Activated CD4-positive, alpha-beta T cell treated with anti-CD3 and anti-CD28 coated beads, Interleukin-2, amount 50 U/mL, for 24 hours (primary cell): ENCODE measurements around the gene ARPC1B.
A peak's percentile ranks its signal among the peaks of the same experiment; 100 is the strongest.
"Not testable (repeated sequence)": the region's sequence is repeated elsewhere in the genome, so short reads cannot be mapped to it uniquely, and the experiment has no call there.

Source experiments
- DNase-seq, 2 donors: peaks; one replicate each; pipeline ENCODE4 v3.0.0-alpha.2; 2020; ENCODE audit warnings: low read depth in 1 of 2, low spot score in 1 of 2

ARPC1B gene

DNA sequence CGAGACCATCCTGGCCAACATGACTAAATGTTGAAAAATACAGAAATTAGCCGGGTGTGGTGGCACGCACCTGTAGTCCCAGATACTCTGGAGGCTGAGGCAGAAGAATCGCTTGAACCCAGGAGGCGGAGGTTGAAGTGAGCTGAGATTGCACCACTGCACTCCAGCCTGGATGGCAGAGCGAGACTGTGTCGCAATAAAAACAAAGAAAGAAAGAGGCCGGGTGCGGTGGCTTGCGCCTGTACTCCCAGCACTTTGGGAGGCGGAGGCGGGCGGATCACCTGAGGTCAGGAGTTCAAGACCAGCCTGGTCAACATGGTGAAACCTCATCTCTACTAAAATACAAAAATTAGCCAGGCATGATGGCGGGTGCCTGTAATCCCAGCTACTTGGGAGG is 12.7 kb downstream of the ARPC1B start:
- not testable (repeated sequence) for DNase-seq

DNA sequence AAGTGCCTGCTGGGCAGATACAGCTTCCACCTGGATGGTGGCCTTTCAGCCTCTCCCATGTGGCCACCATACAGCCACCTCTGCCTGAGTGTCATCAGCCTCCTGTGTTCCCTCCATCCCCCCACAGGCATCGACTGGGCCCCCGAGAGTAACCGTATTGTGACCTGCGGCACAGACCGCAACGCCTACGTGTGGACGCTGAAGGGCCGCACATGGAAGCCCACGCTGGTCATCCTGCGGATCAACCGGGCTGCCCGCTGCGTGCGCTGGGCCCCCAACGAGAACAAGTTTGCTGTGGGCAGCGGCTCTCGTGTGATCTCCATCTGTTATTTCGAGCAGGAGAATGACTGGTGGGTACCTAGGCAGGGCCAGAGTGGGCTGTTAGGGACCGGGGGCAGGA is 13.4 kb downstream of the ARPC1B start:
- DNase-seq, result no peak

DNA sequence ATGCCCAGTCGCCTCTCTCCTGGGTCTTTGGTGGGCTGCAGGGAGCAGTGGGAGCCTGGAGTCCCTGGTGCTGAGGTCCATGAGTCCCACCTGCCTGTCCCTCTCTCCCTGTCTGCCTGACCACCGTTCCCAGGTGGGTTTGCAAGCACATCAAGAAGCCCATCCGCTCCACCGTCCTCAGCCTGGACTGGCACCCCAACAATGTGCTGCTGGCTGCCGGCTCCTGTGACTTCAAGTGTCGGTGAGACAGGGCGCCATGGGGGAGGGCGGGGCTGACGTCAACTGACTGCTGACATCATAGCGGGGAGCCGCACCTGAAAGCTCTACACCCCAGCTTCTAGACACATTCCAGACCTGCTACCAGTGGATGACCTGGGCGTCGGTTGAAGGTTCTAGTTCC is 15.2 kb downstream of the ARPC1B start:
- DNase-seq, result no peak

DNA sequence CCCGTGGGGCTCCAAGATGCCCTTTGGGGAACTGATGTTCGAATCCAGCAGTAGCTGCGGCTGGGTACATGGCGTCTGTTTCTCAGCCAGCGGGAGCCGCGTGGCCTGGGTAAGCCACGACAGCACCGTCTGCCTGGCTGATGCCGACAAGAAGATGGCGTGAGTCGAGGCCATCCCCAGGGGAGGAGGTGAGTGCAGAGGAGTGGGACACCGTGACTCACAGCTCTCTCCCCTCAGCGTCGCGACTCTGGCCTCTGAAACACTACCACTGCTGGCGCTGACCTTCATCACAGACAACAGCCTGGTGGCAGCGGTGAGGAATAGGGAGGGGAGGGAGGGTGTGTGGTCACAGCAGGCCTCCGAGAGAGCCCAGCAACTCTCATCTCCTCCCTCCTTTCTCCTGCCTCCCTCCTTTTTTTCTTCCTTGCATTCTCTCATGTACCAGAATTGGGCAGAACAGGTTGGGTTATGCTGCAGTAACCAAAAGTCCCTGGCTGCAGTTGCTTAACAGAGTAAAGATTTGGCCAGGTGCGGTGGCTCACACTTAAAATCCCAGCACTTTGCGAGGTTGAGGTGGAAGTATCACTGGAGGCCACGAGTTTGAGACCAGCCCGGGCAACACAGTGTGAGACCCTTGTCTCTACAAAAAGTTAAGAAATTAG is 16.5 kb downstream of the ARPC1B start:
- DNase-seq, result no peak

DNA sequence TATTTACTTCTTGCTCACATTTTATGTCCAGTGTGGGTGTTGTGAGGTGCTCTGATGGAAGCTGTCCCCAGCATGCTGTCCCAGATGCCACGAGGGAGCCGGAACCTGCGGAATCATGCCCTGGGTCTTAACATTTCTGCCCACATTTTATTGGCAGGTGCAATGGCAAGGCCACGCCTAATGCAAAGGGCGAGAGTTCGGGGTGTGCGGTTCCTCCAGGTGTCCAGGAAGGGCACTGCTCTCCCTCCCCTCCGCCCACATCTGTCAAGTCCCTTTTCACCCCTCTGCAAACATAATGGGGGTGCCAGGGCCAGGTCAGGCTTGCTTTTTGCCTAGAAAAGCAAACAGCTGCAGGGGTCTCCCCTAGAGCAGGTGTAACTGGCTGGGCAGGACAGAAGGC is 17.5 kb downstream of the ARPC1B start:
- no peak for DNase-seq

DNA sequence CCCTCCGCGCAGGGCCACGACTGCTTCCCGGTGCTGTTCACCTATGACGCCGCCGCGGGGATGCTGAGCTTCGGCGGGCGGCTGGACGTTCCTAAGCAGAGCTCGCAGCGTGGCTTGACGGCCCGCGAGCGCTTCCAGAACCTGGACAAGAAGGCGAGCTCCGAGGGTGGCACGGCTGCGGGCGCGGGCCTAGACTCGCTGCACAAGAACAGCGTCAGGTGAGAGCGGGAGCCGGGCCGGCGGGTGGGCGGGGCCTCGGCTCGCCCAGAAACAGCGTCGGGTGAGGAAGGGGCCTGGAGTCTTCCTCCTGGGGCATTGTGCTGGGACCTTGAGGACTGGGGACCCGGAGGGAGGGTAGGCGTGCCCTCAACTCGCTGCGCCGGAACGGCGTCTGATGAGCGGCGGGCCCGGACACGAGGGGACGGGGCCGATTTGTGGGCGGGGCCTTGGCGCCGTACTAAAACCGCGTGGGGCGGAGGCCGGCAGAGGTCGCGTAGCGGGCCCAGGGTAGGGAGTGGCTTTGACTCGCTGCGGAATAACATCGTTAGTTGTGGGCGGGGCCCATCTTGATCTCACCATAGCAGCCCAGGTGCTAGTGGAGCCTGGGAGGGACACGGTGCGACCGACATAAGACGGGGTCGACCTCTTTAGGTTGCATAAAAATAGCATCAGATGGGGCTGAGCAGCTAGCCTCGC is 18.3 kb downstream of the ARPC1B start:
- DNase-seq, result peak; percentile 57 to 60

DNA sequence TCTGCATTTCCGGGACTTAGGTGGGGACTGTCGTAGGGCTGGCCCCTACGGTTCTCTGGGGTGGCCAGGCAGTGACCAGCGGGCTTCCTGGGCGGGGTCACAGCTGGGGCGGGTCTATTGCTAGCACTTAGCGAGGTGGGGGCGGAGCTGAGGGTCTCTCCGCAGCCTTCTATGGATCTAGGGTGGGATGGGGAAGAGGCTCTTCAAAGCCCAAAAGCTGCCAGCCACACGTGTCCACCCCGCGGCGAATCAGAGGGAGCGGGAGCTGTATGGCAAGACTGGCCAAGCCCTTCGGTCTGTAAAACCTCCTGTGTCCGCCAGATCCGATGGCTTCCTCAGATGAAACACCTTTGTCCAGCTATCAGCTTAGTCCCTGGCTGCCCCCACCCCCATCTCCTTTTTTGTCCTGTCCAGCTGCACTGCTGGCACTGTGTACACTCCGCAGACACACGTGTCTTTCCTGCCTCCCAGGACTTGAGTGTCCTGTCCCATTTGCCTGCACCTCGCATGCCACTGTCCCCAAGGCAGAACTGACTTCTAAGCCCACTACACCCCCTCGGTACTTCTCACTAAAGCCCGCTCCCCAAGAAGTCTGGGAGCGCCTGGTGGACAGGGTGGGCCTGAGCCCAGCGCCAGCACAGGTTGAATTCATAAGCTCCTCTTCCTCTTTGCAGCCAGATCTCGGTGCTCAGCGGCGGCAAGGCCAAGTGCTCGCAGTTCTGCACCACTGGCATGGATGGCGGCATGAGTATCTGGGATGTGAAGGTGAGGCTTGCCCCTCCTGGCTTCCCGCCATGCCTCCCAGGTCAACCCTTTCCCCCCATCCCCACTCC is 19.0 kb downstream of the ARPC1B start:
- DNase-seq, result no peak

DNA sequence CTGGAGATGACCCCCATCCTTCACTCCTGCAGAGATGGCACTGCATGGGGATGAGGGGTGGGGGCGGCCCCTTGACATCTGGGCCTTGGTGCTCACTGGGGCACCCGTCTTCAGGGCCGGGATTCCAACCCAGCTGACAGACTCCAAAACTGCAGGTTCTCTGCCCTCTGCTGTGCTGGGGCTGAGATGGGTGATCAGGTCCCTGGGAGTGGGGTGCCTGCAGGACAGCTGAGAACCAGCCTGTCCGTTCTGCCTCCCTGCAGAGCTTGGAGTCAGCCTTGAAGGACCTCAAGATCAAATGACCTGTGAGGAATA is 19.6 kb downstream of the ARPC1B start:
- no peak for DNase-seq

DNA sequence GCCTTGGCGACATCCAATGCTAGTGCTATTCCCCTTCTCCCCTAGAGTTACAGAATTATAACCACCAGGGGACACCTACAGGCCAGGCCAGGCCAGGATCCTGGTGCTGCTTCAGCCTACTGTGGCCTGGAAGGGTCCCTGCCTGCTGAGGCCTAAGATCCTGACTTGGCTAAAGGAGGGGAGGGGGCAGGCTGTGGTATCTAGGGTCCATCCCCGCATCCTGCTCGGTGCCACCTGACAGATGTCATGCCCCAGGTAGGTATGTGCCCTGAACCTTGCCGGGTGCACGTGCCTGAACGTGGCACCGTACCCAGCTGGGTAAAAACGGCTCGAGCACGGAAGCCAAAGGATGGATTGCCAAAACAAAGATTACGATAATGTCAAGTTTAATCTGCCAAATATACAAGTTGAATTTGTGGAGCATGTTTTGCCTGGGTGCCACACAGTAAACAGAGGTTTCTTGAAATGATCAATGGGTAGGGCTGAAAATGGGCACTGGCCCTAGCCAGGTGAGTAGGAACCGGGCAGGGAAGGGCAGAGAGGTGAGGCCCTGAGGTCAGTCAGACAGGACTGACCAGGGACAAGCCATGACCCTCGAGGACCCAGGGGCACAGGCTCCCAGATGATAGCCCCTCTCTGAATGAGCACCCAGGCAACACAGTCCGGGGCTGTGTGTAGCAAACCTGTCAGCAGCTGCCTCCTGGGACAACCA is 21.2 kb downstream of the ARPC1B start:
- DNase-seq, result no peak

DNA sequence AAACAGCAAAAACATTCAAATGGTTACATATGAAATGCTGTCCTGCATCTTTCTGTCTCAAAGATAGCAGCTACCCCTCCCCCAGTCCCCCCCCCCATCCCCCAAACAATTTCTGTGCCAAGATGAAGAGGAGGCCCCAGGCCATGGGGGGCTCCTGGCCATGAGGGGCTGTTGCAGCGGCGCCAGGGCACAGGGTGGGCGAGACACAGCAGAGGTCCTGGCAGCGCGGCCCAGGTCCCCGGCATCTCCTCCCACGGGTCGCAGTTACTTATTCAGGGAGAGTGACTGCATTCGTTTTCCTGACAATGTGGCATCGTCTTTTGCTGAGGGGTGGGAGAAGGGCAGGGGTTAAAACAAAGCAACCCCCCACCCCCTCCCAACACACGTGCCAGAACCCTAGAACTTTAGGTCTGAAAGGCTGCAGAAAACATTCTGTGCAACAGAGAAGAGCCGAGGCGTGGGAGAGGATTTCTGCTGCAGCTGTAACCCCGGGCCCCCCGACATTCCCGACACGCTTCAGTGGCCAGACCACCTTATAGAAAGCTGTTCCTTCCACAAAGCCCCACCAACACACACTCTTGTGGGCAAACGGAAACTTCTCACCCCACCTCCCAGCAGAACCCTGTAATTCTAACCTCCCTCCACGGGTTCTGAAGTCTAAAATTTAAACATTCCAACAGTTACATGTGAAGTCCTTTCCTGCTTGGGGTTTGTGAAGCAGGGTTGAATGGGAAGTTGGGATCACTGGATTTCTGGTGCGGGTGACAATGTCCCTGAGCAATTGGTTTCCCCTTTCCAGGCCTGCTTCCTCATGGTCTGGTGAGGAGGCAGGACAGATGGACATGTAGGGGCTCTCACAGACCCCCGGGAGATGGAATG is 22.1 kb downstream of the ARPC1B start:
- no peak for DNase-seq

DNA sequence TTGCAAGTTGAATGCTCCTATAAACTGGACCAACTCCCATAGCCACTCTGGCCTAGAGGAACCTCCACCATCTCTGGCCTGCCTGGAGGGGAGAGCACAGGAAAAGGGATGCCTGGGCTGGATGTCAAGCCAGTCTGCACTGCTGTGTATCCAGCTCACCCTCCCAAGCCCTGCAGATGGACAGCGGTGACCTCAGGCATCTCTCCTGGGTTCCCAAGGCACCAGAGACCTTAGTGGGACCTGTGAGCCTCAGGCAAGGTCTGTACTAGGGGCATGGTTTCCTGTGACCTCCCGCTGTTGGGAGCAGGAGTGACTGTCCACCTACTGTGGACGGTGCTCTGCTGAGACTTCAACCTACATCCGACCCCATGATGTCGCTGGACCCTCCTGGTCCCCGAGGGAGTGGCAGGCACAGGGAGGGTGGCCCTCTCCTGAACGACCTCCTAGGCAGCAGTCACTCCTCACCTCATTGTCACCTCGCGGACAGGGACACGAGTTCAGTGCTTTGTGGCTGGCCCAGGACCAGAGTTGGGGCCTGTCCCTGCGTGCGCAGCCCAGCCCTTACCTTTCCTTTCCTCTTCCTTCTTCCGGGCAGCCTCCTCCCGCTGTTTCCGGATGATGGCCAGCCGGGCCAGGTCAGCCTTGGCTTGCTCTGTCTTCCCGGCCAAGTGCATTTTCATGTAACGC is 22.9 kb downstream of the ARPC1B start:
- no peak for DNase-seq

DNA sequence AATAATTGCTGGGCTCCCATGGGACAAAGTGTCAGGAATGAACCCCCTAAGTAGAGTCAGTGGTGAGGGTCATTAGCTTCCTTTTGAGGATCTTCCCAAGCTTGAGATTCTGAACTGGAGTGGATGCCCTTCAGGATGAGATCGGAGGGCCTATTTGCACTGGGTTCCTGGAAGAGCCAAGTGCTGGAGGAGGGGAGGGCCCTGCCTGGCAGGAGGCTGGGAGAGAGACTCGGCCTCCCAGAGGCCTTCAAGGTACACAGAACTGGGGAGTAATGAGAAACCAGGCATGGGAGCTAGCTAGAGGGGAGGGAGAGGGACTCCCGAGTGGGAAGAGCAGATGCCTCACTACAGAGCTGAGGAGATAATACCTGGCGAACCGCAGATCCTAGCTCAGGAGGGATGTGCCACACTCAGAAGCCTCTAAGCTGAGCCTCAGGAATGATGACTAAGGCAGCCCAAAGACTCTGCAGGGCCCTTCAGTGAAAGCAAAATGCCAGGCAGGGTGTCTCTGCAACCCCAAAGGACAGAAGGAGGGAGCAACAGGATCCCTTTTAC is 24.4 kb downstream of the ARPC1B start:
- no peak for DNase-seq

DNA sequence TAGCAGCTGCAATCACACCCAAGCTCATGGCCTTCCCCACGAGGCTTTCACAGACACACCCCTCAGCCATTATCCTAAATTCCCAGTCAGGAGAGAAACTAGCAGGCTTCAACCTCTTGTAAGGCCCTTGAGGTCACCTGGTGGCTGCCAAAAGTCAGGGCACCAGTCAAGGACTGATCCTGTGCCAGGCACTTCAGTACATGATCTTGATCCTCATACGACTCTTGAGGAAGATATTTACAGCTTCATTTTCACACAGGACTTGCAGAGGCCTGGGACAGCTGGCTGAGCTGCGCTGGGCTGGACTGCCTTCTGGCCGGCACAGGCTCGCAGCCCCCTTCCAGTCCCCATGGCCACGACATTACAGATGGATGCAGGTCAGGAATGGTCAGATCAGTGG is 25.1 kb downstream of the ARPC1B start:
- no peak for DNase-seq

DNA sequence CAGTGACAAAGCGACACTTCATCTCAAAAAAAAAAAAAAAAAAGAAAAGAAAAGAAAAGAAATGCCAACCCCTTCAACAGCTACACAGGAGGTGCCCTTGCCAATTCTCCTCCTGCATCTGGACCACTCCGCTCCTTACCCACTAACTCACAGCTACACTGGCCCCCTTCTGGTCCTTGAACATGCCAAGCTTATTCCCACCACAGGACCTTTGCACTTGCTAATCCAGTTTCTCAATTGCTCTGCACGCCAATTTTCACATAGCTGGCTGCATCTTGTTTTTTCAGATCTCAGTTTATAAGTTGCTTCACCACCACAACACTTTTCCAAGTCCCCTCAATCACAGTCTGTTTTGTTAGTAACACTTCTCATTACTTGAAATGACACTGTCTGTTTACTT is 28.3 kb downstream of the ARPC1B start:
- no peak for DNase-seq

DNA sequence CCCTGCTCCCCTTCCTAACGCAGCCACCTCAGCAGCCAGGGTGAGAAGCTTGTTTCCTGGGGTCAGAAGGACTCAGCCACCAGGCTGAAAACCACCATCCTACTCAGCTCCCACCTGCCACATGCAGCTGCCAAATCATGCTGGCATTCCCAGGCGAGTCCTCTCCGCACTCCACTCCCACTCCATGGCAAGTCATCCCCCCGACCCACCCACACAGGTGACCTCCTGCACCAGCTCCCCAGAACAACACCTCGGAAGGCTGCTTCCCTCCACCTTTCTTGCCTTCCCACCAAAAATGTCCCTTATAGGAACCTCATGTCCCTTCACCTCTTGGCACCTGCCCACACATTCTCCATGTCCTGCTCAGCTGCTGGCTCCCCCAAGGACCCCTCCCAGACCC is 29.2 kb downstream of the ARPC1B start:
- no peak for DNase-seq

DNA sequence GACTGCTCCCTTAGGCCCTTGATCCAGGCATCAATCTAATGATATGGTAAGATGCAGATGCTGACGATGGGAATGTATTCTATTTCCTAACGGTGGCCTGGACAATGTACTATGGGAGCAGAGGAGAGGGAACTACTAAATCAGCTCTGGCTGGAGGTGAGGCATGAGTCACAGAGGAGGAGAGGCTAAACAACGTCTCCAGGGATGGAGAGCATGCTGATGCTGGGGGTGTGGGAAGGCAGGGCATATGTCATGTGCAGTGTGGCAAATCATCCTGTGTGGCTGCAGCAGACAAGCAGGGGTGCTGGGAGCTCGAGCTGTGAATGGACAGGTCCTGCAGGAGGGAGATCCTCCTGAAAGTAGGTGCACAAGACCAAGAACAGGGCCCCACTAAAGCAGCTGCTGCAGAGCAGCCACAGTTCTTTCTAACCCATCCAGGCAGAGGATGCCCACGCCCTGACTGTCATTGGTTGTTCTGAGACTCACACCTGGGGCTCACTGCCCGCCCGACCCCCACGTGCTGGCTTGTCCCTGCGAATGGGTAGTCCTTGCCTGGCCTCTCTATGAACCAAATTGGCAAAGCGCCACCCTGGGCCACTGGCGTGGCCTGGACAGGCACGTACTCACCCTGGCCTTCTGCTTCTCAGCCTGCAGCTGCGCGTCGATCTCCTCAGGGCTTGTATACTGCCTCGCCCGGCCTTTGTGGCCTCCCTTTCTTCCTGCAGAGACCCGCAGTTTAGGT is 29.9 kb downstream of the ARPC1B start:
- no peak for DNase-seq

DNA sequence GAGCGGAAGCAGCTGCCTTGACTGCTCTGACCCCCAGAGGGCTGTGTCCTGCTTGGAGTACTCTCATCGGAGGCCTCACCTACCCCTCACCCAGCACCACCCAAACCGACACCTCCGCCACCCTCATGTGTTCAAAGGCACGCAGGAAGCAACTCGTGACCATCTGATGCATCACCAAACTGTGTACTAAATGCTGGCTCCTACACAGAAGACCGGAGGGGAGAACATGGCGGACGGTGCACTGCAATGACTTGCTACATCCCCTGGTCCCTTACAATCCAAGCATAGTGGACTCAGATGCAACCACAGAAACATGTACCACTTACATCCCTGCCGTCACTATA is 30.4 kb downstream of the ARPC1B start:
- no peak for DNase-seq

DNA sequence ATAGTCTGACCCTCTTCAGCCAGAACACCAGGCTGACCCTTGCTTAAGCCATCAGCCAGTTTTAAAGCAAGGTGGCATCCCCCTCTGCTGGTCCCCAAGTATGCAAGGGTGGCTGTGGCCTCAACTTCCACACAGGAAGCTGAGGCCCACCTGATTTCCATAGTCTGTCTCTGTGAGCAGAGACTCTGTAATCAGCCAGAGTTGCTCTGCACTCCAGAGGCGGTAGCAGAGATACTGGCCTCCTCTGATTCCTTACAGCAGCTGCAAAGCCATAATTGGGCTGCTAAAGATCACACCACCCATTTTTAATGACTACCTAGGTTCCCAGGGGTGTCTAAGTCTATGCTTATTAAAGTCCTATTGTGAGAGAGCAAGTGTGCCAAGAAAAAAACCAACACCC is 32.0 kb downstream of the ARPC1B start:
- DNase-seq, result no peak

DNA sequence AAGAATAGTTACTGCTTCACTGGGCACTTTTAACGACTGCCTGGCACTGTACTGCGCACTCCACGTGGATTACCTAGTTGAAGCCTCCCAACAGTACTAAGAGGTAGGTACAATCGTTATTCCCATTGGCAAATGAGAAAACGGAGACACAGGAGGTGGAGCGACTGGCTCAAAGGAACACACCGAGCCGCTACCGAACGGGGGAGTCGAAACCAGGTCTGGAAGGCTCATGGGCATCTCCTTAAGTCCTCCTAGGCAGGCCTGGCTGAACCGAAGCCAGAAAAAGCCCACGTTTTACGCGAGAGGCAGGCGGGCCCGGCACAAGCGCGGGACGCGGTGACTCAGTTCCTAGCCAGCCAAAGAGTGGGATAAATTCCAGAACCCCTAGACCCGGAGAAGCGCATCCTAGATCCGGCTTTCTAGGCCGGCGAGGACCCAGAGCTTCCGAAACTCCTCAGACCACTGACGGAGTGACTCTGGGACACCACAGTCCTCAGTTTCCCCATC is 33.4 kb downstream of the ARPC1B start:
- DNase-seq, result peak in 1 of 2 donors; percentile 21
